Measurements from ENCODE around the gene PLA2G5.

Gene PLA2G5

DNA sequence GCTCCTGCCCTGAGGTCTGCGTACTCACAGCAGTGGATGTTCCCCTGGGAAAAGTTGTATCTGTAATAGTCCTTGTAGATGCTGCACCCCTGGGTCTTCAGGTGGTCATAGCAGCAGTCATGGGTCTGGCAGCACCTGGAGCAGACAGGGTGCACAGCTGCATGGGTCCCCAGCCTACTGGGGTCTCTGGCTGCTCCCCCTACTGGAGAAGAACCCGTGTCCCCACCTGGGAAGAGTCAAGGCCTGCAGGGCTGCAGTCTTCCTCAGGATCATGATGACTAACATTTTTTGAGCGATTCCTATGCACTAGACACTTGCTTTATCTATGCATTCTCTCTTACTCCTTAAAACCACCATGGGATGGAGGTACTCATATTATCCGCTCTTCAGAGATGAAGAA lies 45.5 kb downstream of the PLA2G5 start:
- DNase-seq (ENCODE audit: extremely low read depth, insufficient read length): no peak
- no peaks in the 10 kb centered on the region for H3K27me3 ChIP-seq (replicated peaks; ENCODE audit: control insufficient read depth, insufficient read depth, low read length)
- TF ChIP-seq, protein P1, sequence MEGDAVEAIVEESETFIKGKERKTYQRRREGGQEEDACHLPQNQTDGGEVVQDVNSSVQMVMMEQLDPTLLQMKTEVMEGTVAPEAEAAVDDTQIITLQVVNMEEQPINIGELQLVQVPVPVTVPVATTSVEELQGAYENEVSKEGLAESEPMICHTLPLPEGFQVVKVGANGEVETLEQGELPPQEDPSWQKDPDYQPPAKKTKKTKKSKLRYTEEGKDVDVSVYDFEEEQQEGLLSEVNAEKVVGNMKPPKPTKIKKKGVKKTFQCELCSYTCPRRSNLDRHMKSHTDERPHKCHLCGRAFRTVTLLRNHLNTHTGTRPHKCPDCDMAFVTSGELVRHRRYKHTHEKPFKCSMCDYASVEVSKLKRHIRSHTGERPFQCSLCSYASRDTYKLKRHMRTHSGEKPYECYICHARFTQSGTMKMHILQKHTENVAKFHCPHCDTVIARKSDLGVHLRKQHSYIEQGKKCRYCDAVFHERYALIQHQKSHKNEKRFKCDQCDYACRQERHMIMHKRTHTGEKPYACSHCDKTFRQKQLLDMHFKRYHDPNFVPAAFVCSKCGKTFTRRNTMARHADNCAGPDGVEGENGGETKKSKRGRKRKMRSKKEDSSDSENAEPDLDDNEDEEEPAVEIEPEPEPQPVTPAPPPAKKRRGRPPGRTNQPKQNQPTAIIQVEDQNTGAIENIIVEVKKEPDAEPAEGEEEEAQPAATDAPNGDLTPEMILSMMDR (IDR thresholded peaks at IDR 0.05; ENCODE audit: insufficient read depth, low read length, poor library complexity, severe bottlenecking): peak; percentile 14
- no peak overlapping the region for H3K4me3 ChIP-seq (replicated peaks; ENCODE audit: low read depth, low read length)
- no peaks in the 10 kb centered on the region for H3K36me3 ChIP-seq (ENCODE audit: control insufficient read depth, insufficient read depth, low read length)

DNA sequence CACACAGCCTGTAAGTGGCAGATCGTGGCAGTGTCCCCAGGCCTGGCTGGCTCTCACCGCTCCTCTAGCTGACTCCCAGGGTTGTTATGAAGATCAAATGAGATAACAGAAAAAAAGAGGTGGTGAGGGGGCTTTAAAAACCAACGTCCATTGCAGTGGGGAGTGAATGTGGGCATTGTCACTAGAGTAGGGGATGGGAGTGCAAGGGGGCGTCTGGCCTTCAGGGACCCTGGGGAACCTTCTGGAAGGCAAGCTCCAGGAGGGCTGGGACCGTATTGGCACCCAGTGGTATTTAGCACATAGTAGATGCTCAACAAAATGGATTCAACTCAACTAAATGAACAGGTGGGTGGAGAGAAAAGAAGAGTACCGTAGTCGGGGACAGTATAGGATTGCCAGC lies 45.9 kb downstream of the PLA2G5 start:
- no peak overlapping the region for H3K4me3 ChIP-seq (replicated peaks; ENCODE audit: low read depth, low read length)
- TF ChIP-seq, protein P1 (IDR thresholded peaks at IDR 0.05; ENCODE audit: insufficient read depth, low read length, poor library complexity, severe bottlenecking): no peak
- no peak for DNase-seq (ENCODE audit: extremely low read depth, insufficient read length)
- no peaks in the 10 kb centered on the region for H3K36me3 ChIP-seq (ENCODE audit: control insufficient read depth, insufficient read depth, low read length)
- no peaks in the 10 kb centered on the region for H3K27me3 ChIP-seq (replicated peaks; ENCODE audit: control insufficient read depth, insufficient read depth, low read length)

DNA sequence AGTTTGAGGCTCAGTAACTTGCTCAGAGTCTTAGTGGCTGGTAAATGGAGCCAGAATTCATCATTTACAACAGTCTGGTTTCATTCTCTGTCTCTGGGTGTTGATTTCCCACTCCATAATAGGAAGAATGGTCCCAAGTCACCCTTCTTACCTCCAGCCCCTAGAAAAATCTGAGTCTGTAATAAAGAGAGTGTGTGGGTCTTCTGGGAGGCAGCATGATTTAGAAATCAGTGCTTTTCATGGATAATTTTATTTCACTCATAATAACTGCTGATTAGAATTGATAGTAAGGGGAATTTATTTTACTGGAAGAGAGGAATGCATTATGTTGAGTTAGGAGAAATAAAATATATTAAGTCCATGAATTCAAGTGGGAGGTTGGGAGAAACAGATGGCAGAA lies 47.2 kb downstream of the PLA2G5 start:
- TF ChIP-seq, protein P1 (IDR thresholded peaks at IDR 0.05; ENCODE audit: insufficient read depth, low read length, poor library complexity, severe bottlenecking): no peak
- no peaks in the 10 kb centered on the region for H3K27me3 ChIP-seq (replicated peaks; ENCODE audit: control insufficient read depth, insufficient read depth, low read length)
- no peak for DNase-seq (ENCODE audit: extremely low read depth, insufficient read length)
- H3K36me3 ChIP-seq (ENCODE audit: control insufficient read depth, insufficient read depth, low read length): no peaks in the 10 kb centered on the region
- no peak overlapping the region for H3K4me3 ChIP-seq (replicated peaks; ENCODE audit: low read depth, low read length)

DNA sequence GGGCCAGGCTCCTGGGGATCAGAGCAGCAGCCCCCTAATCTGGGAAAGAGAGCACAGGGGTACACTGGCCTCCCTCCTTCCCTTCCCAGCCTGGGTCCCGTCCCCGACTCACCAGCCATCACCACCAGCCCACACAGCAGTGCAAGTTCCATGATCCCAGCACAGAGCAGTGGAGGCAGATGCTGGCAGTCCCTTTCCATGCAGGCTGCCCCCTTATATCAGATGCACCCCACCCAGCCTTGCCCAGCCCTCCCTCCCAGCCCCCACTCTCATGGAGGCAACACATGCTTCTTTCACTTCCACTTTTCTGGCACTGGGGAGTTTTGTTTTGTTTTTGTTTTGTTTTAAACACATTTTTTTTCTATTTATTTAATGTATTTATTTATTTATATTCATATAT lies 49.4 kb downstream of the PLA2G5 start, which contains the start of gene PLA2G2D:
PLA2G2D (minus strand) TSS at position 190 of the 400 bp plus-strand sequence; CDS start at position 152, 38 bp downstream.
- TF ChIP-seq, protein P1 (IDR thresholded peaks at IDR 0.05; ENCODE audit: insufficient read depth, low read length, poor library complexity, severe bottlenecking): no peak

DNA sequence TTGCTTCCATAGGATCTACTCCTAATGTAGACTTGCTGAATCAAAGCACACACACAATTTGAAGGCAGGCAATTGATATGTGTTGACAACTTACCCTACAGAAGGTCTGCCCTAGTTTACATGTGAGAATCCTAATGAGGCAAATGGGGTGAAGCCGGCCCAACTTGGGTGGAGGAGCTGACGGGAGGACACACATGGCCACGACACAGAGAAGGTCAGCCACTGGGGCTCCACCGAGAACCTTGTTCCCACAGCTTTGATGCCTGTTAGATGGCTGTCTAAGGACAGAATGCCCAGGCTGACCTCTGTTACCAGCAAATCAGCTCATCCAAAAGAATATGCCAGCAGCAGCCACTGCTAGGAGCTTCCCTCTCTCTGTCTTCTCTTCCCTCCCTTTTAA lies 50.8 kb downstream of the PLA2G5 start:
- DNase-seq (ENCODE audit: extremely low read depth, insufficient read length): no peak
- Histone ChIP-seq H3K36me3 (ENCODE audit: control insufficient read depth, insufficient read depth, low read length) (no peaks in the 10 kb centered on the region), H3K27me3 (replicated peaks; ENCODE audit: control insufficient read depth, insufficient read depth, low read length) (no peaks in the 10 kb centered on the region)

More for the DNA sequence above, 49.4 kb downstream of the PLA2G5 start, which contains the start of gene PLA2G2D:
- Histone ChIP-seq H3K36me3 (ENCODE audit: control insufficient read depth, insufficient read depth, low read length) (no peaks in the 10 kb centered on the region), H3K27me3 (replicated peaks; ENCODE audit: control insufficient read depth, insufficient read depth, low read length) (no peaks in the 10 kb centered on the region), H3K4me3 (replicated peaks; ENCODE audit: low read depth, low read length) (no peak within 1 kb of the TSS)
- peak; percentile 30 for DNase-seq (ENCODE audit: extremely low read depth, insufficient read length)

More for the DNA sequence above, 50.8 kb downstream of the PLA2G5 start:
- H3K4me3 ChIP-seq (replicated peaks; ENCODE audit: low read depth, low read length): no peak overlapping the region
- TF ChIP-seq, protein P1 (IDR thresholded peaks at IDR 0.05; ENCODE audit: insufficient read depth, low read length, poor library complexity, severe bottlenecking): no peak

Data from GM06990 (cell line).